GM21737 (cell line): Measurements from ENCODE around the gene KCNK4.
"Not testable (repeated sequence)": the region's sequence is repeated elsewhere in the genome, so short reads cannot be mapped to it uniquely, and the experiment has no call there.

Experiments used
- ATAC-seq: cut with Tn5 transposase; IDR thresholded peaks from one replicate; pipeline ENCODE4 v1.9.1; 2021; ENCODE audit warnings: mild to moderate bottlenecking, moderate library complexity; ENCODE audit not compliant: unreplicated experiment

KCNK4 gene

DNA sequence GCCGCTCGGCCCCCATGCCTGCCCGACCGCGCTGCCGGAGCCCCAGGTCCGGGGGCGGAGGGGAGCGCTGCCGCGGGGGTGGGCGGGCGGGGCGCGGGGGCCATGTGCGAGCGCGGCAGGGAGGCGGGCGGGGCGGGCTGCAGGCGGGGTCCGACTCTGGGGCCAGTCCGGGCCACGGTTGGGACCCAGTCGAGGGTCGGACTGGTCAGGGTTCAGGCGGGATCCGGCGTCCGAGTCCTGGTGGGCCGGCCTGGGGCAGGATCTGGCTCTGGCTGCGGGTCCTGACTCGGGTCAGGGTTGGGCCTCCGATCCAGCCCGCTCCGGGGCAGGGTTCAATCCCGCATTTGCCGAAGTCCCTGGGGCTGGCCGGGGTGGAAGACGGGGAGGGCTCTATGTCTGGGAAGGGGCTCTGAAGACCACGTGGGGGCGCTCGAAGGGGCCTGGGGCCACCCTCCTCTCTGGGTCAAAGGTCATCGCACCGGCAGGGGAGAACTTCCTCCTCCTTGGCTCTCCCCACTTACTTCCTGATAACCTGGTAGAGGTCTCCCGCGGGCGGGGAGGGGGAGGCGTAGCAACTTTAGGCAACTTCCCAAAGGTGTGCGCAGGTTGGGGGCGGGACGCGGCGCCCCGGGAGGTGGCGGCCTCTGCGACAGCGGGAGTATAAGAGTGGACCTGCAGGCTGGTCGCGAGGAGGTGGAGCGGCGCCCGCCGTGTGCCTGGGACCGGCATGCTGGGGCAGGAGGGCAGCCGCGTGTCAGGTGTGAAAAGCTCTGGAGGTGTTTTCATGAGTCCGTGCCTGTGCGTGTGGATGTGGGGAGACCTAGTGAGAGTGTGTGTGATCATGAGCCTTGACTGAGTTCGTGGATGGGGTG lies 14.8 kb downstream of the KCNK4 start:
- peak; percentile 21 for ATAC-seq

DNA sequence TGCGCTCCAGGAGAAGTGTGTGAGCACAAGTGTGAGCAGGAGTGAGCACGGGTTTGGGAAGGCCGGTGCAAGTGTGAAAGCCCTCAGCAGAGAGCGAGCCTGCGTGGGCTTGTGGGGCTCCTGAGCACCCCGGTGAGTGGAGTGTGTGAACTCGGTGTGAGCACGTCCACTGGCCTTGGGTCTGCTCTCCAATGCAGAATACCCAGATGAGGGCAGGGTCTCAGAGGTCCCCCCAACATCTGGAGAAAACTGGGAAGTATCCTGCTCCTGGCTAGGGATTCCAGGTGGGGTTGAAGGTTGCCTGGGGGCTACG lies 15.4 kb downstream of the KCNK4 start:
- no peak for ATAC-seq

DNA sequence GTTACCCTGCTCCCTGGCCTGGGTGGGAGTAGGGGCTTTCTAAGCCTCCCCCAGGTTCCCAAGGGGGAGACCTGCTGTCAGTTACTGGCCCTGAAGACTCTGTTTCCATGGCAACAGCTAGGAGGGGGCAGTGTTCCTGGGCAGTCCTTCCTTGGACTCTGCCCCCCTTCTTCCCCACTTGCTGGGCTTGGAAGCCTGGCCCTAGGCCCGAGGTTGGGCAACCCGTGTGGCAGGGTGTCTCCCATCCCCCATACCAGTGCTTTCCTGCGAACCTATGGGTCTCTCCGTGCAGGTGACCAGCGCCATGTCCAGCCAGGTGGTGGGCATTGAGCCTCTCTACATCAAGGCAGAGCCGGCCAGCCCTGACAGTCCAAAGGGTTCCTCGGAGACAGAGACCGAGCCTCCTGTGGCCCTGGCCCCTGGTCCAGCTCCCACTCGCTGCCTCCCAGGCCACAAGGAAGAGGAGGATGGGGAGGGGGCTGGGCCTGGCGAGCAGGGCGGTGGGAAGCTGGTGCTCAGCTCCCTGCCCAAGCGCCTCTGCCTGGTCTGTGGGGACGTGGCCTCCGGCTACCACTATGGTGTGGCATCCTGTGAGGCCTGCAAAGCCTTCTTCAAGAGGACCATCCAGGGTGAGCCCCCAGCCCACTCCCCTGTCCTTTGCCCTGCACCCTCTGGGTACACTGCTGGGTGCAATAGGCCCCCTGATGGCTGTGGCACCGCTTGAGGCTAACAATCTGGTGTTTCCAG lies 15.9 kb downstream of the KCNK4 start:
- ATAC-seq, result no peak

DNA sequence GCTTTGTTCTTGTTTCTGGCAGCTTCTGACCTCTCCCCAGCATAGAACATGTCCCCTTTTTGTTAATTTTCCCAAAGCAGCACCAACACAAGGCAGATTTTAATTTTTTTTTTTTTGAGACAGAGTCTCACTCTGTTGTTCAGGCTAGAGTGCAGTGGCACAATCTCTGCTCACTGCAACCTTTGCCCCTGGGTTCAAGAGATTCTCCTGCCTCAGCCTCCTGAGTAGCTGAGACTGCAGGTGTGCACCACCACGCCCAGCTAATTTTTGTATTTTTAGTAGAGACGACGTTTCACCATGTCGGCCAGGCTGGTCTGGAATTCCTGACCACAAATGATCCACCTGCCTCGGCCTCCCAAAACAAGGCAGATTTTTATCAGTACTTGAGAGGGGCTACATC lies 16.7 kb downstream of the KCNK4 start:
- ATAC-seq, result not testable (repeated sequence)

DNA sequence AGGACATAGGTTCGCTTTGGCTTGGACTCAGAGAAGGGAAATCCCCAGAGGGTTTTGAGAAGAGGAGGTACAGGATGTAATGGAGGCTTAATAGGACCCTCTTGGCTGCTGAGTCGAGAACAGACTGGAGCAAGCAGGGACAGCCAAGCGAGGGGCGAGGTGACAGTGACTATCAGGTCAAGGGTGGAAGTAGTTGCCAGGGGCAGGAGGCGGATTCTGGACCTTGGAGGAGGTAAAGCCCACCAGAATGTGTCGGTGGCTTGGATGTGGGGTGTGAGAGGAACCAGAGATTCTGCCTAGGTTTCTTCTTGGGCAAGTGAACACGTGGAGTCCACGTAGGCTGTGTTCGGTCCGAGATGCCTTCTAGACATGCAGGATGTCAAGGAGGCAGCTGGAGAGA lies 21.8 kb downstream of the KCNK4 start:
- ATAC-seq, result no peak

DNA sequence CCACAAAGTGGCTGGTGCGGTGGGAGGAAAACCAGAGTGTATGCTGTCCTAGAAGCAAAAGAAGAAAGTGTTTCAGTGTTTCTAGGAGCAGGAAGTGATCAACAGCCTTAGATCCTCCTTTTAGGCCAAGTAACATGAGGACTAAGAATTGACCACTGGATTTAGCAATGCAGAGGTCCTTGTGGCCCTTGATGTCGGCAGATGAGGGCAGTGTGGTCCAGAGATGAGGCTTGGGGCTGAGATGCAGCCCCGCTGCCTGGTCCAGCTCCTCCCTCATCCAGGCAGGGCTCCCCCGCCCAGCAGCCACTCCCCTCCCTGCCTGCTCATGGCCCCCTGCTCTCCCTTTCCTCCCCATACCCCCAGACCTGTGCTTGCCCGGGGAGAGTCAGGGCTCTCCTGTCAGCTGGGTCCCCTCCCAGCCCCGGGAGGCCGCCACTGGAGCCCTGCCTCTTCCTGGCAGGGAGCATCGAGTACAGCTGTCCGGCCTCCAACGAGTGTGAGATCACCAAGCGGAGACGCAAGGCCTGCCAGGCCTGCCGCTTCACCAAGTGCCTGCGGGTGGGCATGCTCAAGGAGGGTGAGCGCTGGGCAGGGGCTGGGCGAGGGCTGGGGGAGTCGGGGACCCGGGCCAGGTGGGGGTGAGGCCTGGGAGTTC lies 22.5 kb downstream of the KCNK4 start:
- ATAC-seq, result no peak

DNA sequence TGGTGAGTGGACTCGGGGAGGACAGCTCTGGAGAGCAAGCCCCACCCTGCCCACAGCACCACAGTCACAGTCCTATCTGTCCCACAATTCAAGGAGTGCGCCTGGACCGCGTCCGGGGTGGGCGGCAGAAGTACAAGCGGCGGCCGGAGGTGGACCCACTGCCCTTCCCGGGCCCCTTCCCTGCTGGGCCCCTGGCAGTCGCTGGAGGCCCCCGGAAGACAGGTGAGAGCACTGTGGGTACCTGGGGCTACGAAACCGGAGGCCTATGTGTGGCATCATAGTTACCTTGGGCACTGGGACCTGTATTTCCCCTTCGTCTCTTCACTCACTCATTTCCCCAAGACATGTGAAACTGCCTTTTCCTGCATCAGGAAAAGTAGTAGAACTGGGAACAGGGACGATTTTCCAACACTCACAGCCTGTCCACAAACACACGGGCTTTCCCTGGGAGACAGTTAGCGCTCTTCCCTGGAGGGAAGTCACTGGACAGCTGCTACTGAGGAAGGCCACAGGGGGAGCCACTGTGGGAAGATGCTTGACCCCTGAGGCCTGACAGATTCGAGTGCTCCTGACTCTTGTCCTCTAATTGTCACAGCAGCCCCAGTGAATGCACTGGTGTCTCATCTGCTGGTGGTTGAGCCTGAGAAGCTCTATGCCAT lies 23.2 kb downstream of the KCNK4 start:
- no peak for ATAC-seq

DNA sequence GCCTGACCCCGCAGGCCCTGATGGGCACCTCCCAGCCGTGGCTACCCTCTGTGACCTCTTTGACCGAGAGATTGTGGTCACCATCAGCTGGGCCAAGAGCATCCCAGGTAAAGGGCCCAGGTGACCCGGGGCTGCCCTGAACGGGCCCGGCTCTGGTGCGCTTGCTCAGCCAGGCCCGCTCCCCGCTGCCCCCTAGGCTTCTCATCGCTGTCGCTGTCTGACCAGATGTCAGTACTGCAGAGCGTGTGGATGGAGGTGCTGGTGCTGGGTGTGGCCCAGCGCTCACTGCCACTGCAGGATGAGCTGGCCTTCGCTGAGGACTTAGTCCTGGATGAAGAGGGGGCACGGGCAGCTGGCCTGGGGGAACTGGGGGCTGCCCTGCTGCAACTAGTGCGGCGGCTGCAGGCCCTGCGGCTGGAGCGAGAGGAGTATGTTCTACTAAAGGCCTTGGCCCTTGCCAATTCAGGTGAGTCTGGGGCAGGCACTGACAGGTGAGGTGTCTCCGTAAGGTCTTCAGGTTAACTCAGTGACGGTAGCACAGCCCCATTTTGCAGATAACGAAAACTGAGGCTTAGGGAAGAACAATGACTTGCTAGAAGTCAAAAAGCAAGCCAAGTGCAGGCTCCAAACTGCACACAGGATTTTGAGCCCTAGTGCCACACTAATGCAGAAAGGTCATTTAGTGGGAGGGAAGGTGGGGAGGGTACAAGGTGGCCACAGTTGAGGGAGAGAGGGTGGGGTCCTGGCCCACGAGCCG lies 23.9 kb downstream of the KCNK4 start:
- ATAC-seq, result no peak

DNA sequence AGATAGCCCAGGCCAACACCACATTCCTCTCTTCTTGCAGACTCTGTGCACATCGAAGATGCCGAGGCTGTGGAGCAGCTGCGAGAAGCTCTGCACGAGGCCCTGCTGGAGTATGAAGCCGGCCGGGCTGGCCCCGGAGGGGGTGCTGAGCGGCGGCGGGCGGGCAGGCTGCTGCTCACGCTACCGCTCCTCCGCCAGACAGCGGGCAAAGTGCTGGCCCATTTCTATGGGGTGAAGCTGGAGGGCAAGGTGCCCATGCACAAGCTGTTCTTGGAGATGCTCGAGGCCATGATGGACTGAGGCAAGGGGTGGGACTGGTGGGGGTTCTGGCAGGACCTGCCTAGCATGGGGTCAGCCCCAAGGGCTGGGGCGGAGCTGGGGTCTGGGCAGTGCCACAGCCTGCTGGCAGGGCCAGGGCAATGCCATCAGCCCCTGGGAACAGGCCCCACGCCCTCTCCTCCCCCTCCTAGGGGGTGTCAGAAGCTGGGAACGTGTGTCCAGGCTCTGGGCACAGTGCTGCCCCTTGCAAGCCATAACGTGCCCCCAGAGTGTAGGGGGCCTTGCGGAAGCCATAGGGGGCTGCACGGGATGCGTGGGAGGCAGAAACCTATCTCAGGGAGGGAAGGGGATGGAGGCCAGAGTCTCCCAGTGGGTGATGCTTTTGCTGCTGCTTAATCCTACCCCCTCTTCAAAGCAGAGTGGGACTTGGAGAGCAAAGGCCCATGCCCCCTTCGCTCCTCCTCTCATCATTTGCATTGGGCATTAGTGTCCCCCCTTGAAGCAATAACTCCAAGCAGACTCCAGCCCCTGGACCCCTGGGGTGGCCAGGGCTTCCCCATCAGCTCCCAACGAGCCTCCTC lies 24.8 kb downstream of the KCNK4 start:
- not testable (repeated sequence) for ATAC-seq

DNA sequence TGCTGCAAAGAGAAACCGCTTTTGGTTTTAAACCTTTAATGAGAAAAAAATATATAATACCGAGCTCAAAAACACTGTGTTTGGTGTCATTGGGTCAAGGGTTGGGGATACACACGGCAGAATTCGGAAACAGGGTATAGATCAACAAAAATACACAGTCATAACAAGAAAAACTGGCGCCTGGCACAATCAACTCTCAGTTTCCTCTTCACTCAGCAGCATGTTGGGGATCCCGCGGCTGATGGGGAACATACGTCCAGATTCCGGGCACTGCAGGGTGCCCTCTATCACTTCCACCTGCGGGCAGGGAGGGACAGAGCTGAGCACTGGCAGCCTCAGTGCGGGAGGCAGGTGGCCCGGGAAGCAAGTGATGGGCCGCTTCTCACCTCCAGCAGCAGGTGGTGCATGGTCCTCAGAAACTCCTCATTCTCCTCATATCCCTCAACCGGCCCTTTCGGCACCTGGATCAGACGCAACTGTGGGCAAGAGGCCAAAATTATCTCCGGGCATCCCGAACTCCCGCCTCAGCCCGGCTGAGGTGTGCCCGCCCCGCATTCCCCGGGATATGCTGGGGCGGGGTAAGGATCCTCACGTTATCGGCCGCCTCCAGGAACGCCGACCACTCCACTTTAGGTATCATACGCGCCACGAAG lies 25.7 kb downstream of the KCNK4 start:
- no peak for ATAC-seq

DNA sequence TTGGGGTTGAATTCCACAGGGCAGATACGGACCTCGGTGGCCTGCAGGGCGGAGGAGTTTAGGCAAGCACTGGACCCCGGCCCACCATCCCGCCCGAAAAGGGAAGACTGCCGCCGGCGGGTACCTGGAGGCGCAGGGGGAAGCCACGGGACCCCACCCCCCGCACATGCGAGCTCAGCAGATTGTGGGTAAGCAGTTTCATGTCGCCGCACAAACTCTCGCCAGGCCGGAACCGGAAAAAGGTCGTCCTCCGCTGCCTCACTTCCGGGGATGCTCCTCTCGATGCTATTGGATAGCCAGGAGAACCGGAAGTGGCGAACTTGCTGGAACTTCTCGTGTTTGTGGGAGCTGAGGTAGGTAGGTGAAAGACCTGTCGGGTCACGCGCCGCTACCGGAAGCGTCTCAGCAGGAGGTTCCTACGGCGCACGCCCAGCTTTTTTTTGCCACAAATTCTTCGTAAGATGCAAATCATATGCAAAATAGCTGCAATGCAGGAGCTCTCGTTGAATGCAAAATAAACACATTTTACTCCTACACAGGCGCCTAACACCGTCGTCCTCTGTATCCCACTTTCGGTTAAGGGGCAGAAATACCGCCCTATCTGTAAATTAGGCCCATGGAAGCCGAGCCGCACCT lies 26.3 kb downstream of the KCNK4 start, which contains the start of gene TRMT112:
TSS of gene TRMT112 (minus strand) at position 235 of the 636 bp plus-strand sequence. CDS start at position 202, 33 bp downstream.
- ATAC-seq, result peak; percentile 46

DNA sequence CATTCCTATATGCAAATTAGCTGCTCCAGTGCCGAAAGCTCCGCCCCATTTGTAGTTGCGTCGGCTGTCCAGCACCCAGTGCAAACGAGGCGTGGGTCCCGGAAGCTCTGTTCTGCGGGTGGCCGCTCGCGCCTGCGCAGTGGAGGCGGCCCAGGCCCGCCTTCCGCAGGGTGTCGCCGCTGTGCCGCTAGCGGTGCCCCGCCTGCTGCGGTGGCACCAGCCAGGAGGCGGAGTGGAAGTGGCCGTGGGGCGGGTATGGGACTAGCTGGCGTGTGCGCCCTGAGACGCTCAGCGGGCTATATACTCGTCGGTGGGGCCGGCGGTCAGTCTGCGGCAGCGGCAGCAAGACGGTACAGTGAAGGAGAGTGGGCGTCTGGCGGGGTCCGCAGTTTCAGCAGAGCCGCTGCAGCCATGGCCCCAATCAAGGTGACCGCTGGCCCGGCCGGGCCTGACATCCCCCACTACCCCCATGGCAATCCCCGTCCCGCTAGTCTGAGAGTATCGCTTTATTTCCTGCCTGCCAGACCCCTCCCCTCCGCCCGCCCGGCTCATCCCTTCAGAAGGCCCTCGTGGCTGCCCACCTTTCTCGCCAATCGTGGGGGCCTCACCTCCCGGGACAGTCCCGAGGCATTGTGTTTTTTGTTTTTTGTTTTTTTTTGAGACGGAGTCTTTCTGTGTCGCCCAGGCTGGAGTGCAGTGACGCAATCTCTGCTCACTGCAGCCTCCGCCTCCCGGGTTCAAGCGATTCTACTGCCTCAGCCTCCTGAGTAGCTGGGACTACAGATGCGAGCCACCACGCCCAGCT lies 27.1 kb downstream of the KCNK4 start, which contains the start of gene PRDX5:
TSS of gene PRDX5 (plus strand) at position 161 of the 805 bp plus-strand sequence. CDS start at position 256, 95 bp downstream.
- ATAC-seq, result peak; percentile 63

DNA sequence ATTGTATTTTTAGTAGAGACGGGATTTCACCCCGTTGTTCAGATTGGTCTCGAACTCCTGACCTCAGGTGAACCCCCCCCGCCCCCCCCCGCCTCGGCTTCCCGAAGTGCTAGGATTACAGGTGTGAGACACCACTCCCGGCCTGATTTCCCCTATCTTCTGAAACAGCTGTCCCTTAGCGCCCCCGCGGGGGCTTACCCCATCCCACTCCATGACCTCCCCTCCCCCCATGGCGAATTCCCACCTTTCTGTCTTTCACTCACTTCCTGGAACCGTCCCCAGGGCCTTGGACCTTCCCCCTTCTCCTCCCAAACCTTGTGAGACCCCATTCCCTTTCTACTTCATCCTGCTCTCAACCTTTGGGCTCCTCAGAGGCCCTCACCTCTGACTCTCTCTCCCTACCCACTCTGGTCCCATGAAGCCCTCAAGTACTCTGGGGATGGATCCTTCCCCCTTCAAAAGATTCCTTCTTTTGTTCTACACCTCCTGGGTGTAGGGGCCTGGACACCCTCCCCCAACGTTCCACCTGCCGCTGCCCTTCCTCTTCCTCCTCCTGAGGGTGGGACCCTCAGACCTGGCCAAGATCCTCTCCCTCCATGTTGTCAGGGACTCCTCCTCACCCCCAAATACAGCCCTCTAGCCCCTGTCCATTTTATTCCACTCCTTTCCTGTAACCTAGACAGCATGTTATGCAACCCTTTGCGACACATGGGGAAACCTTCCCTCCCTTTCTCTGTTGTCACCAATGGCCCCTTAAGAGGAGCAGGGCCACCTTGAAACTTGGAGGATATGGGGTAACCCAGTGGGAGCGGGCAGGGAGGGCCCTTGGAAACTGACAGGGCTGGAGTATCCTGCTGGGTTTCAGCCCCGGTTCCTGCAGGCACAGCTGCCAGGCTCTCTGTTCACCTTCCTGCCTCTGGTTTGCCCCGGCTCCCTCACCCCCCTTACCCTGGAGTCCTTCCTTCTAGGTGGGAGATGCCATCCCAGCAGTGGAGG lies 28.0 kb downstream of the KCNK4 start:
- ATAC-seq, result no peak

DNA sequence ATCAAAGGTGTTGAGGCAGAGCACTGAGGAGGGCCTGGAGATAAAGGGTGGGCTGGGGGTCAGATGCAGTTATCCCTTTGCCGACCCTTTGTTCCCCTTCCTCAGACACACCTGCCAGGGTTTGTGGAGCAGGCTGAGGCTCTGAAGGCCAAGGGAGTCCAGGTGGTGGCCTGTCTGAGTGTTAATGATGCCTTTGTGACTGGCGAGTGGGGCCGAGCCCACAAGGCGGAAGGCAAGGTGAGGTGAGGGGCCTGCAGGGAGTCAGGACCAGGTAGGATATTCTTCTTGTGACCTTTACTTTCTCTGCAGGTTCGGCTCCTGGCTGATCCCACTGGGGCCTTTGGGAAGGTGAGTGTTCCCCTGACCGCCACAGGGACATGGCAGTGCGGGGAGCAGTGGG lies 29.5 kb downstream of the KCNK4 start:
- no peak for ATAC-seq

DNA sequence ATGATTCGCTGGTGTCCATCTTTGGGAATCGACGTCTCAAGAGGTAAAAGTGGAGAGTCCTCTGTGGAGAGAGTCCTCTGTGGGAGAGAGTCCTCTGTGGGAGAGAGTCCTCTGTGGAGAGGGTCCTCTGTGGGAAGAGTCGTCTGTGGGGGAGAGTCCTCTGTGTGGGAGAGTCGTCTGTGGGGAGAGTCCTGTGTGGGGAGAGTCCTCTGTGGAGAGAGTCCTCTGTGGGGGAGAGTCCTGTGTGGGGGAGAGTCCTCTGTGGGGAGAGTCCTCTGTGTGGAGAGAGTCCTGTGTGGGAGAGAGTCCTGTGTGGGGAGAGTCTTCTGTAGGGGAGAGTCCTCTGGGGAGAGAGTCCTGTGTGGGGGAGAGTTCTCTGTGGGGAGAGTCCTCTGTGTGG lies 29.9 kb downstream of the KCNK4 start:
- no peak for ATAC-seq

DNA sequence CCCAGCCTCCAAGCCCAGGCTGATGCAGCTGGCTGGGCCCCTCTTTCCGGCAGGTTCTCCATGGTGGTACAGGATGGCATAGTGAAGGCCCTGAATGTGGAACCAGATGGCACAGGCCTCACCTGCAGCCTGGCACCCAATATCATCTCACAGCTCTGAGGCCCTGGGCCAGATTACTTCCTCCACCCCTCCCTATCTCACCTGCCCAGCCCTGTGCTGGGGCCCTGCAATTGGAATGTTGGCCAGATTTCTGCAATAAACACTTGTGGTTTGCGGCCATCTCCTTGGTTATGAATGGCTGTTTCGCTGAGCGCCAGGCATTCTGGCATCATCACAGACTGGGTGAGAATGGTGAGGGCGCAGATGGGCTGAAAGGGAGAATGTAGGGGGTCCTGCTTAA lies 30.4 kb downstream of the KCNK4 start:
- no peak for ATAC-seq

DNA sequence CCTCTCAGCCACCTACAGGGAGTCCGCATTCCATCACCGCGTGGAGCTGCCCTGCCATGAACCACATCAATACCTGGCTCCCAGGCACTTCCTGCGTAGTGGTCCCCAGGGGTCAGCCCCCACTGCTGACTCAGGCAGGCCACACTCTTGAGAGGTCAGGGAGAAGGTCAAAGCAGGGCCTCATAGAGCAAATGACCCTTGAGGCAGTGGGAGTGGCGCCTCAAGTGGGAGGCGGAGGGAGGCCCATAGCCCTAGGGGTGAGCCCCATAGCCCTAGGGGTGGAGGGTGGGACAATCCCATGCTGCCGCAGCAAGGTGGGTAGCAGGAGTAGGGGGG lies 31.8 kb downstream of the KCNK4 start:
- ATAC-seq, result no peak
